Peyer's patch (tissue), 4 donors: Measurements from ENCODE around the gene SLC22A23. TPM values are rescaled to one million over a fixed set of nuclear protein-coding genes. Genes with fewer than 3 reads are reported as not detected.

Experiments
- DNase-seq, 3 donors: peaks; one replicate each; pipeline ENCODE4 v3.0.0-alpha.2; 2017 to 2019
- H3K27ac ChIP-seq, 4 donors: fragments of 200-600 bp; sonication (generic); one replicate each; pipeline ENCODE4 v1.5.1; 2016 to 2019
- H3K27me3 ChIP-seq, 2 donors: fragments of 200-600 bp; sonication (generic); one replicate each; pipeline ENCODE4 v1.5.1; 2019
- H3K36me3 ChIP-seq, 3 donors: fragments of 200-600 bp; sonication (generic); one replicate each; pipeline ENCODE4 v1.5.1; 2016 to 2019
- H3K4me1 ChIP-seq, 4 donors: fragments of 200-600 bp; sonication (generic); one replicate each; pipeline ENCODE4 v1.5.1; 2016 to 2019
- H3K4me3 ChIP-seq, 4 donors: fragments of 200-600 bp; sonication (generic); 1 replicate in 3 of 4; 2 replicates in 1 of 4; pipeline ENCODE4 v1.5.1; 2016 to 2019; ENCODE audit warnings: mild to moderate bottlenecking in 1 of 4
- H3K9me3 ChIP-seq, 4 donors: fragments of 200-600 bp; sonication (generic); one replicate each; pipeline ENCODE4 v1.5.1; 2016 to 2019; ENCODE audit warnings: mild to moderate bottlenecking in 1 of 4
- POLR2A ChIP-seq, 2 donors: fragments of 450-650 bp; IDR thresholded peaks; one replicate each; pipeline ENCODE4 v1.5.1; 2017; ENCODE audit warnings: antibody characterized with exemption in 2 of 2, mild to moderate bottlenecking in 2 of 2, moderate library complexity in 2 of 2
- total RNA-seq, 4 donors: library from RNA; depleted of rRNA; stranded (reverse); fragments of >200 nt; gene quantifications; one replicate each; pipeline ENCODE4 v1.1.0, GENCODE V29; 2016
- TF ChIP-seq, protein P1 (sequence below), 6 experiments: fragments of 450-650 bp in 4 of 6; fragments of 200-600 bp in 2 of 6; sonication (generic) in 1 of 6; IDR thresholded peaks; one replicate each; pipeline ENCODE4 v1.5.1; 2017 to 2019; ENCODE audit warnings: antibody characterized with exemption in 6 of 6, mild to moderate bottlenecking in 3 of 6, moderate library complexity in 1 of 6

Gene SLC22A23
- total RNA-seq, 4 donors from 2014 or later: 22.3 to 145 (median 91.6) TPM

DNA sequence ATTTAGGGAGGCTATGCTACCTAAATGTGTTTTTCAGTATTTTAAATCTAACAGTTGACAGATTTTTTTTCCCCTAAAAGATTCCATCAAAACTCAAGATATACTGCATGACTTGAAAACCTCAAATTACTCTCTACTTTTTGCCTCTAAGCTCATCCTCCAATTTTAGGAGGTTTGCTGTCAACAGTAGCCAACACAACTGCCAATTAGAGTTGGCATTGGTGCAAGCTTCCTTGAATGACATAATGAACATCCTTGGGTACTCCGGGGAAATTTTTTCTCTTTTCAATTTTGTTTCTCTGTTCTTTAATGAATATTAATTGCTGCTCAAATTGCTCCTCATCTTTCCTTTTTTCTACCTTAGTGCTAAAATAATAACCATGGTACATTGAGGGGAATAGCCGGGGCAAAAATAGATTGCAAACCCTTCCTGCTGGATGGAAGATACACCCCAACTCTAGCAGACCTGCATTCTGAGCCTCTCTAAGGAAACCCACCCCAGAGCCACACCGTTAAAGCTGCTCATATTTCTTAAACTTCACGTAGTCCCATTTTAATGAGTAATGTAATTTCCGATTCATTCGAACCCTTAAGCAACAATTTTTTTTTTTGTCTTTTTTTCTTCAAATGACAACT is 34.3 kb downstream of the SLC22A23 start:
- Histone ChIP-seq H3K9me3 (no peaks in the 10 kb centered on the region), H3K27me3 (no peaks in the 10 kb centered on the region), H3K4me1 (peaks cover 0 to 6% (median 2%) of the 10 kb centered on the region in 4 donors), H3K36me3 (no peaks in the 10 kb centered on the region), H3K27ac (no peak overlapping the region), H3K4me3 (no peak overlapping the region)
- TF ChIP-seq, protein P1, sequence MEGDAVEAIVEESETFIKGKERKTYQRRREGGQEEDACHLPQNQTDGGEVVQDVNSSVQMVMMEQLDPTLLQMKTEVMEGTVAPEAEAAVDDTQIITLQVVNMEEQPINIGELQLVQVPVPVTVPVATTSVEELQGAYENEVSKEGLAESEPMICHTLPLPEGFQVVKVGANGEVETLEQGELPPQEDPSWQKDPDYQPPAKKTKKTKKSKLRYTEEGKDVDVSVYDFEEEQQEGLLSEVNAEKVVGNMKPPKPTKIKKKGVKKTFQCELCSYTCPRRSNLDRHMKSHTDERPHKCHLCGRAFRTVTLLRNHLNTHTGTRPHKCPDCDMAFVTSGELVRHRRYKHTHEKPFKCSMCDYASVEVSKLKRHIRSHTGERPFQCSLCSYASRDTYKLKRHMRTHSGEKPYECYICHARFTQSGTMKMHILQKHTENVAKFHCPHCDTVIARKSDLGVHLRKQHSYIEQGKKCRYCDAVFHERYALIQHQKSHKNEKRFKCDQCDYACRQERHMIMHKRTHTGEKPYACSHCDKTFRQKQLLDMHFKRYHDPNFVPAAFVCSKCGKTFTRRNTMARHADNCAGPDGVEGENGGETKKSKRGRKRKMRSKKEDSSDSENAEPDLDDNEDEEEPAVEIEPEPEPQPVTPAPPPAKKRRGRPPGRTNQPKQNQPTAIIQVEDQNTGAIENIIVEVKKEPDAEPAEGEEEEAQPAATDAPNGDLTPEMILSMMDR (IDR thresholded peaks at IDR 0.05): no peak
- TF ChIP-seq POLR2A (IDR thresholded peaks at IDR 0.05): no peak
- DNase-seq: no peak

DNA sequence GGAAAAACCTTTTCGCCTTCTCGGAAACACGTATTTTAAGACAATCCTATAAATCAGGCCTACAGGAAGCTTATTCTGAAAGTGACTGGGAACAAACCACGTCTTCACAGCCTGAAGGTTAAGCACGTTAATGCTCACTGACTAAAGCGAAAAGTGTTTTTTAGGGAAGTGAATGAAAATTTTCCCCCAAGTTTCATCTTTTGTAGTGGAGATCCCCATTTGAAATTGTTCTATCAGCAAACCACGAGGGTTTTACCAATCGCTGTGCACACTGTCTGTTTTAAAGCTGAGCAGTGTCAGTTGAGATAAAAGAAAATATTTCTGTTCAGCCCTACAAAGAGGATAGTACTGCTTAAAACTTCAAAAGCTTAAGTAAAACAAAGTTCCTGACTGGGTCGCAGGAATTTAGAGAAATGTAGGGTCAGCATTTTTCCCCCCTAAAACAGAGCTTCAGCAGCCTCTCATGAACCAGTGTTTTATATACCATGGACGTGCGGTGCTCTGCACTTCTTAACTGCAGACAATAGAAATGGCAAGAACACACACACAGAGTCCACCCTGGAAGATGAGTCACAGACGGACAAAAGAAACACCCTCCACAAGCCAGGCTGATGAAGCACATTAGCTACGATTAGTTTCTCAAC is 34.9 kb downstream of the SLC22A23 start:
- peaks cover 0 to 6% (median 2%) of the 10 kb centered on the region in 4 donors for H3K4me1 ChIP-seq
- H3K9me3 ChIP-seq: no peaks in the 10 kb centered on the region
- no peaks in the 10 kb centered on the region for H3K27me3 ChIP-seq
- H3K4me3 ChIP-seq: no peak overlapping the region
- no peaks in the 10 kb centered on the region for H3K36me3 ChIP-seq
- no peak overlapping the region for H3K27ac ChIP-seq
- DNase-seq: no peak
- TF ChIP-seq, protein P1 (IDR thresholded peaks at IDR 0.05): no peak
- TF ChIP-seq POLR2A (IDR thresholded peaks at IDR 0.05): no peak

DNA sequence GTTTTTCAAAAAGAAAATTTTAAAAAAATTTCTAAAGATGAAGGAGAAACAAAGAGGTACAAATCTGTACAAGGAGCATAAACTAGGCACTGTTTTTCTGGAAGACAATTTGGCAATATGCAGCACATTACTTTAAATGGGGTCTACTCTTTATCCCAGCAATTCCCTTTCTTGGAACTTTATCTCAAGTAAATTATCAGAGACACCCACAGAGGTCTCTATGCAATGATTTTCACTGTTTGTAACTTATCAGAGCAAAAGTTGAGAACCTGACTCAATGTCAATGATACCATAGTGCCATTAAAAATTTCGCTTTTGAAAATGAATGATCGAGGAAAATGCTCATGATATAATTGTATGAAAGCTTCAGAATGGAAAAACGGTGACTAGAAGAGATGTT is 35.7 kb downstream of the SLC22A23 start:
- no peak for DNase-seq
- TF ChIP-seq POLR2A (IDR thresholded peaks at IDR 0.05): no peak
- TF ChIP-seq, protein P1 (IDR thresholded peaks at IDR 0.05): no peak

DNA sequence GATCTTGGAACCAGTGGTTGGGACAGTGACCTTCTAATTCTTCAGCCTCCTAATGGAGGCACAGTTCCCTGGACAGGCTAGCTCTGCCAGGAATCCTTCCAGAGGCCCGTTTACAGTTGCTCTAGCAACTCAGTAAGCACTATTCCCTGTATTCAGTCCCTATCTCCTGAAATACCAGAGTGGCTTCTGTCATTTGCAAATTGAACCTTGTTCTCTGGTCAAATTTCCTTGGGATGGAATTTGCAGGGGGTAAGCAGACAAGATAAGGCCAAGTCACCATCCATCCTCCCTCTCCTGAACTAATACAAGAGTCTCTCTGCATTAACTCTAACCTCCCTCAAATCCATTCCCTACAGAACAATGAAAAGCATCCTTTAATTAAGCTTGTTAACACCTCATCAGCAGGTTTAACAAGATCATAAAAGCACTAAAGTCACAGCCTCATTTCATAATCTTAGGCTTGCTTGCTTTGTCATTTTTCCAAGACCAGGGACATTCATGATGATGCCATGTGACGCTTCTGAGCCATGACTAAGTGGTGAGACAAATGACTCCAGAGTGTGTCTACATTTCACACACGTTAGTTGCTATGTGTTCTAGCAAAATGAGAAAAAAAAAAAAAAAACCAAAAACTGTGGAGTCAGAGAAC is 37.1 kb downstream of the SLC22A23 start:
- H3K4me1 ChIP-seq: peaks cover 0 to 6% (median 2%) of the 10 kb centered on the region in 4 donors
- peak in 1 of 3 donors; percentile 63 for DNase-seq
- TF ChIP-seq POLR2A (IDR thresholded peaks at IDR 0.05): no peak
- TF ChIP-seq, protein P1 (IDR thresholded peaks at IDR 0.05): no peak
- no peak overlapping the region for H3K4me3 ChIP-seq
- no peaks in the 10 kb centered on the region for H3K9me3 ChIP-seq
- peaks cover 0 to 7% (median 0%) of the 10 kb centered on the region in 3 donors for H3K36me3 ChIP-seq
- no peaks in the 10 kb centered on the region for H3K27me3 ChIP-seq
- H3K27ac ChIP-seq: peak overlapping the region in 1 of 4 donors; percentile 47

More for the DNA sequence above, 35.7 kb downstream of the SLC22A23 start:
- H3K4me1 ChIP-seq: peaks cover 0 to 6% (median 2%) of the 10 kb centered on the region in 4 donors
- H3K9me3 ChIP-seq: no peaks in the 10 kb centered on the region
- H3K27ac ChIP-seq: no peak overlapping the region
- no peaks in the 10 kb centered on the region for H3K27me3 ChIP-seq
- no peak overlapping the region for H3K4me3 ChIP-seq
- H3K36me3 ChIP-seq: no peaks in the 10 kb centered on the region

DNA sequence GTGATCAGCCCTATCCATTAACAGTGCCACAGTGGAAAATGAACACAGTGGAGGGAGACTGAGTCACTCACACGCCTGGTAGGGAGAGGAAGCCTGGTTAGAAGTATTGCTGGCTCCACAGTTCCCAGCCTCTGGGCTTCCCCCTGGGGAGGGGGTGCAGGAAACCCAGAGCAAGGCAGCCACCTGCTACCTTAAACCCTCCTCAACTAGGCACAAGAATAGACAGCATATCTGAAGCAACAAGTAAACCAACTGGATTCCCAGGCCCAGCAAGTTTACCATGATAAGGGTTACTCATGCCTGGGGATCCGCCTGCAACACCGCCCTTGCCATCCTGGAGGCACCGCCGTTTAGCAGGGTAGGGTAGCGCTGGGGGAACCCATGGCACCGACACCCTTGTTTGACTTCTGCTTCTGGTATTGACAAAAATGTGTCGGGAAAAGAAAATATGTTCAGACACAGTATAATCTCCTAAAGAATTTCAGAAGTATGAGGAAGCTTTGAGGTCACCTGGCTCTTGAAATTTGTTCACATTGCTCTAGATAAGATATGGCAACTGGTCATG is 38.3 kb downstream of the SLC22A23 start:
- Histone ChIP-seq H3K4me3 (no peak overlapping the region), H3K9me3 (no peaks in the 10 kb centered on the region), H3K27me3 (no peaks in the 10 kb centered on the region), H3K4me1 (peaks cover 0 to 6% (median 2%) of the 10 kb centered on the region in 4 donors), H3K27ac (no peak overlapping the region), H3K36me3 (peaks cover 0 to 7% (median 0%) of the 10 kb centered on the region in 3 donors)
- DNase-seq: no peak
- TF ChIP-seq, protein P1 (IDR thresholded peaks at IDR 0.05): no peak
- no peak for TF ChIP-seq POLR2A (IDR thresholded peaks at IDR 0.05)
